Kidney epithelial cell (primary cell): Measurements from ENCODE around the gene USP9X. TPM values are rescaled to one million over a fixed set of nuclear protein-coding genes. Genes with fewer than 3 reads are reported as not detected.
"Not testable (repeated sequence)": the region's sequence is repeated elsewhere in the genome, so short reads cannot be mapped to it uniquely, and the experiment has no call there.

ENCODE experiments used
- DNase-seq: peaks from one replicate; pipeline ENCODE4 v3.0.0-alpha.2; 2010; ENCODE audit warnings: low read depth
- H3K27me3 ChIP-seq: 2 replicates; pipeline ENCODE4 v1.6.0; 2011; ENCODE audit warnings: low read length; ENCODE audit not compliant: control insufficient read depth, insufficient read depth
- H3K36me3 ChIP-seq: 2 replicates; pipeline ENCODE4 v1.5.1; 2011; ENCODE audit warnings: low read length; ENCODE audit not compliant: control insufficient read depth, insufficient read depth
- H3K4me3 ChIP-seq: 2 replicates; pipeline ENCODE4 v1.5.1; 2011; ENCODE audit warnings: low read depth, mild to moderate bottlenecking, control low read depth, low read length
- total RNA-seq: library from RNA; depleted of rRNA; stranded (reverse); fragments of >200 nt; gene quantifications from 2 replicates; pipeline ENCODE4 v1.2.3, GENCODE V29; 2015
- TF ChIP-seq, protein P1 (sequence below): IDR thresholded peaks from 2 replicates; pipeline ENCODE4 v1.5.1; 2011; ENCODE audit warnings: mild to moderate bottlenecking, moderate library complexity, low read length, control low read depth, inconsistent platforms; ENCODE audit not compliant: insufficient read depth, poor library complexity, severe bottlenecking

USP9X gene
- total RNA-seq, 1 donor from 2014 or later: 53.7 TPM

DNA sequence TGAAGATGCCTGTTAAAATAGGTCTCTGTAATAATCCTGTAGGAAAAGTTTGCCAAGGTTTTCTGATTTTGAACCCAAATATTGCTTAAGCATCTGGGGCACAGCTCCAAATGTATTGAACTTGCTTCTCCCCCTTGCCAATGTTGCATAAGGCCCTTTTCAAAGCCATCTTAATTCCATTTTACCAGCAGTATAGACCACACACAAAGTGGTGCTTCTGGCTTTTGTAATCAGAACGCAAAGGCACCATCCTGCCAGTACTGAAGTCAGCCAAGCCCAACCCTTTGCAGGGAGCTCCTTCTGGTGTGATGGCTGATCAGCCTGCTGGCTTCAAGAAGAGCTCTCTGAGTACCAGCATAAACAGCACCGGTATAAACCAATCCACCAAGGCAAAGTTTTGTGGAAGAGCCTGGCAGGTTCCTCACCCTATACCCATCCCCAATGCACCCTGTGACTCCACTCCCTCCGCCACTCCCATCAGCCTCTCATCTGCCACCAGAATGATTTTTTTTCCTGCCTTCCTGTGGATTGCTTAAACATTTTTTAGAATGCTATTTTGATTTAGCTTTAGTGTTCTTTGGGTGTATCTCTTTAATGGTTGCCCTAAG is 39.2 kb upstream of the USP9X start:
- no peaks in the 10 kb centered on the region for H3K36me3 ChIP-seq
- H3K27me3 ChIP-seq: no peaks in the 10 kb centered on the region
- TF ChIP-seq, protein P1, sequence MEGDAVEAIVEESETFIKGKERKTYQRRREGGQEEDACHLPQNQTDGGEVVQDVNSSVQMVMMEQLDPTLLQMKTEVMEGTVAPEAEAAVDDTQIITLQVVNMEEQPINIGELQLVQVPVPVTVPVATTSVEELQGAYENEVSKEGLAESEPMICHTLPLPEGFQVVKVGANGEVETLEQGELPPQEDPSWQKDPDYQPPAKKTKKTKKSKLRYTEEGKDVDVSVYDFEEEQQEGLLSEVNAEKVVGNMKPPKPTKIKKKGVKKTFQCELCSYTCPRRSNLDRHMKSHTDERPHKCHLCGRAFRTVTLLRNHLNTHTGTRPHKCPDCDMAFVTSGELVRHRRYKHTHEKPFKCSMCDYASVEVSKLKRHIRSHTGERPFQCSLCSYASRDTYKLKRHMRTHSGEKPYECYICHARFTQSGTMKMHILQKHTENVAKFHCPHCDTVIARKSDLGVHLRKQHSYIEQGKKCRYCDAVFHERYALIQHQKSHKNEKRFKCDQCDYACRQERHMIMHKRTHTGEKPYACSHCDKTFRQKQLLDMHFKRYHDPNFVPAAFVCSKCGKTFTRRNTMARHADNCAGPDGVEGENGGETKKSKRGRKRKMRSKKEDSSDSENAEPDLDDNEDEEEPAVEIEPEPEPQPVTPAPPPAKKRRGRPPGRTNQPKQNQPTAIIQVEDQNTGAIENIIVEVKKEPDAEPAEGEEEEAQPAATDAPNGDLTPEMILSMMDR: no peak
- no peak overlapping the region for H3K4me3 ChIP-seq
- no peak for DNase-seq

DNA sequence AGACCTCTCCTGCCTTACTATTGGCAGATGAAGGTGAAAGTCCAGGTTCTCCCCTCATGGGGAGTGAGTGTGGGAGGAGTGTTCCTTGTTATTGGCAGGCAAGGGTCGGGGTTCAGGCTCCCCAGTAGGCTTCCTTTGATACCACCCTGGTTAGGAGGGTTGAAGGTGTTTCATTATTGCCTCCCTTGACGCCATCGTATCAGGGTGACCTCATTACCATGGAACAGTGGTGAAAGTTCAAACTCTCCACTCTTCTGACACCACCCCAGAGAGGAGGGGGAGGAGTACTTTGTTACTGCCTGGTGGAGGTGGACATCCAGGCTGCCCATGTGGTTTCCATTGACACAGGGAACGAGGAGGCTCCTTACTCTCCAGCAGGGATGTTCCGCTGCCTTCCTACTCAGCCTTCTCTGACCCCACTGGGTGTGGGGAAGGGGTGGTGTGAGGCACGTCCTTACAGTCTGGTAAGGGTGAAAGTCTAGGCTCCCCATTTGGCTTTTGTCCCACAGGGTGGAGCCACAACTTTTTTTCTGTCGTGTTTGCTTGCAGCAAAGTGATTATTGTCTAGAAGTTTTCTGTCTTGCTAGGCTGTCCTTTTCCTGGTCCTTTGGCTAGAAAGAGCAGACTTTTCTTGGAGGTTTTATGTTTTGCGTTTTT is 37.2 kb upstream of the USP9X start:
- no peak for DNase-seq
- Histone ChIP-seq H3K27me3 (no peaks in the 10 kb centered on the region), H3K36me3 (no peaks in the 10 kb centered on the region), H3K4me3 (no peak overlapping the region)
- TF ChIP-seq, protein P1: no peak

DNA sequence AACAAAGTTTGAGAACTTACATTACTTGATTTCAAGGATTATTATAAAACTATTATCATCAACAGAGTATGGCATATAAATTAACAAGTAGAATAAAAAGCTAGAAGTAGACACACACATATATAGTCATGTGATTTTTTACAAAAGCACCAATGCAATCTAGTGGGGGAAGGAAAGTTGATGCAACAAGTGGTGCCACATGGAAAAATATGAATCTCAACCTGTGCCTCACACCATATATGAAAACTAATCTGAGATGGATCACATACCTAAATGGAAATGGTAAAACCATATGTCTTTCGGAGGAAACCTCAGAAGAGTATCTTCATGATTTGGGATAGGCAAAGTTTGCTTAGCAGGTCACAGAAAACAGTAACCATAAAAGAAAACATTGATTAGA is 34.9 kb upstream of the USP9X start:
- no peak for DNase-seq
- TF ChIP-seq, protein P1: no peak
- H3K27me3 ChIP-seq: no peaks in the 10 kb centered on the region
- no peak overlapping the region for H3K4me3 ChIP-seq
- H3K36me3 ChIP-seq: no peaks in the 10 kb centered on the region

DNA sequence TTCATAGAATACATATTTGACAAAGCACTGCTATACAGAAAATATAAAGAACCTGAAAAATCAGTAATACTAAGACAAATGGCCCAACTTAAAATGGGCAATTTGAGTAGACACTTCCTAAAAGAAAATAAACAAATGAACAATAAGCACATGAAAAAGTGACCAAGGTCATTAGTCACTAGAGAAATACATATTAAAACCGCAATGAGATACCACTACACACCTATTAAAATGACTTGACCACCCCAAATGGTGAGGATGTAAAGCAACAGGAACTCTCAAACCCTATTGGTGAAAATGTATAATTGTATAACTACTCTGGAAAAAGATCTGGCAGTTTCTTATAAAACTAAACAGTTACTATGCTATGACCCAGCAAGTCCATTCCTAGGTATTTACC is 34.0 kb upstream of the USP9X start:
- TF ChIP-seq, protein P1: no peak
- no peaks in the 10 kb centered on the region for H3K27me3 ChIP-seq

DNA sequence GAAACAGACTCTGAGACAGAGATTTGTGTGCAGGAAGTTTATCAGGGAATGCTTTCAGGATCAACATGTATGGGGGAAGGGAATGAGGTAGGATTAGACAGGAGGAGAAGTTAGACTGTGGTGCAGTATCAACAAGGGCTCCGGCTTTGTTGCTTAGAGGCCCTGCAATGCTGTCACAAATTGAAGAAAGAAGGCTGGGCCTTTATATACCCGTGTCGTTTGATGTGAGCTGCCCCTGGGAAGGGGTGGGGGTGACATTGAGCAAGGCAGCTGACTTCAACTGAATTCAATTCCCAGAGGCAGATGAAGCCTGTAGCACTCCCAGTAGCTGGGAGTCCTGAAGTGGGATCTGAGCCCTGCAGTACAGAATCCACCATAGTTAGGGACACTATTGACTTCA is 29.5 kb upstream of the USP9X start:
- H3K27me3 ChIP-seq: no peaks in the 10 kb centered on the region
- no peaks in the 10 kb centered on the region for H3K36me3 ChIP-seq
- TF ChIP-seq, protein P1: no peak
- no peak for DNase-seq
- no peak overlapping the region for H3K4me3 ChIP-seq

More for the DNA sequence above, 34.0 kb upstream of the USP9X start:
- no peaks in the 10 kb centered on the region for H3K36me3 ChIP-seq
- H3K4me3 ChIP-seq: no peak overlapping the region
- DNase-seq: no peak

DNA sequence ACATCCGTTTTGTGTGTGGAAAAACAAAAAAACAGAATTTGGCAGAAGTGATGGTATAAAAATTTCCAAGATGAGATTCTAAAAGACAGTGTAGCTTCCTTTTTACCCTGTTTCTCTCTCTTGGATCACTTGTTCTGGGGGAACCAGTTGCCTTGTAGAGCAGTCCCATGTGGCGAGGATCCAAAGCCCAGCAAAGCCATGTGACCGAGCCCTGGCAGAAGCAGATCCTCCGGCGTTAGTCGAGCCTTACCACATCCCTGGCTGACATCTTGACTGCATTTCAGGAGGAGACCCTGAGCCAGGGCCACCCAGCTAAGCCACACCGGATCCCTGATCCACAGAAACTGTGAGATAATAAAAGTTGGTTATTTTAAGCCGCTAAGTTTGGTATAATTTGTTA is 22.0 kb upstream of the USP9X start:
- not testable (repeated sequence) for H3K27me3 ChIP-seq, H3K36me3 ChIP-seq, H3K4me3 ChIP-seq, DNase-seq
